SH-SY5Y (cell line): Measurements from ENCODE around the gene POLK.

ENCODE experiments used
- GATA2 ChIP-seq: IDR thresholded peaks from 2 replicates; pipeline ENCODE4 v1.6.1; 2011; ENCODE audit warnings: mild to moderate bottlenecking, low read depth, low read length
- GATA3 ChIP-seq: IDR thresholded peaks from 2 replicates; pipeline ENCODE4 v1.6.1; 2011; ENCODE audit warnings: low read depth, mild to moderate bottlenecking, low read length, moderate library complexity

The POLK gene

DNA sequence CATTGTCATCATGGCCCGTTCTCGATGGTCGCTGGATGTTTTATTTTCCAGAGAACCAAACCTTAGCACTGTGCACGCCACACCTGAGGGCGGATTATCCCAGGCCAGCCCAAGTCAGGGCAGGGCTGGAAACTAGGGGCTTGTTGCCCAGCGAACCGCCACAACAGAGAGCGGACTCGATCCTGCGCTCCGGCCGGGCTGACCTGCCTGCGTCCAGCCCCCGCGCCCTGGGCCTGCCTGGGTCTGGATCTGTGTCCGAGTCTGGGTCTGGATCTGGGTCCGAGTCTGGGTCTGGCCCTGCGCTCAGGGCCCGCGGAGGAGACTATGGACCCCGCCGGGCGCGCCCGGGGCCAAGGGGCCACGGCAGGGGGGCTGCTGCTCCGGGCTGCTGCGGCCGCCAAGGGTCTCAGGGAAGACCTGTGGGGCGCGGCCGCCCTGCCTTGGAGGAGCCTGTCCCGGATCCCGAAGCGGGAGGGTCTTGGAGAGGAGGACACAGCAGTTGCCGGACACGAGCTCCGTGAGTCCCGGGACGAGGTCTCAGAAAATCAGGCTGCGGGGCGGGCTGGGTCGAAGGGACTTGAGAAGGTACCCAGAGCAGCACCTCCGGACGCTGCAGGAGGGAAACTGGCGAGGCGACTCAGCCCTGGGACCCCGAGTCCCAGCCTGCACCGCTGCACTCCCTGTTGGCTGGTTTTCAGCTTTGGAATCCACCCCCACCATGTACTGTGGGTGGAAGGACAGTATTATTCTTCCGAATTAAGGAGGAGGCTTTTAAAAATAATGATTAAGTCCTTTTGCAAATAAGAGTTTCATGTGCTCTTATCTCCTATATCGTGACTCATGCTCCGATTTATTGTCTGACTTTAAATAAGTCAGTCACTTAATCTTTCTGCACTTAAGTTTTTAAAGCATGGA, 99.9 kb downstream of the POLK start, which contains the start of gene ANKDD1B:
Gene ANKDD1B, plus strand, starts transcription at position 143 of the 915 bp plus-strand sequence. Its CDS starts 182 bp downstream, at position 325.
- TF ChIP-seq GATA2 (no peak), GATA3 (no peak)

DNA sequence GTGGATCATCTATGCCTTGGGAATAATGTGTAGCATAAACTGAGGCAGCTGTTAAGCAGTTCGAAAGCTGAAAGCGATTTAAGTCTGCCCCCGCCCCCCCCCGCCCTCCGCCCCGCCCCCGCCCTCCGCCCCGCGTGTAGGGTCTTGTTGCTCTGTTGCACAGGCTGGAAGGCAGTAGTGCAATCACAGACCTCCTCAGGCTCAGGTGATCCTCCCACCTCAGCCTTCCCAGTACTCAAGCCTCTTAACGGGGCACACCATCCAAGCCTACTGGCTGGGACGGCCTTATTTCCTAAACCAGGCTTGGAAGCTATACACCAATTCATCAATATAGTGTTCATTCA, 100.5 kb downstream of the POLK start:
- TF ChIP-seq GATA2 (no peak), GATA3 (no peak)

DNA sequence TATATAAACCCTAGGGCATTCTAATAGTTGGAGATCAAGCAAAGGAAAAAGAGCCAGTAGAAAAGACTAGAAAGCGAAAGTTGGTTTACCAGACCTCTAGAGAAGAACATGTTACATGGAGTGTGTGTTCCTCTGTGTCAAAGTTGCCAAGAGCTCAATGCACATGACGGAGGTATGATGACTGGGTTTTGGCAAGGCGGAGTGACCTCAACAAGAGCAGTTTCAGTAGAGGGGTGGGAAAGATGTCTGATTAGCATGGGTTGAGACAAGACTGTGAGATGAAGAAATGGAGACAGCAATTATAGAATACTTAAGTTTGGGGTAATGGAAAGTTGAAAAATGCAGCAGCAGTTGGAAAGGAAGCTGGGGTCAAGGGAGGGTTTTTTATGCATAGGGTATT, 101.2 kb downstream of the POLK start:
- no peak for TF ChIP-seq GATA2
- TF ChIP-seq GATA3: no peak

DNA sequence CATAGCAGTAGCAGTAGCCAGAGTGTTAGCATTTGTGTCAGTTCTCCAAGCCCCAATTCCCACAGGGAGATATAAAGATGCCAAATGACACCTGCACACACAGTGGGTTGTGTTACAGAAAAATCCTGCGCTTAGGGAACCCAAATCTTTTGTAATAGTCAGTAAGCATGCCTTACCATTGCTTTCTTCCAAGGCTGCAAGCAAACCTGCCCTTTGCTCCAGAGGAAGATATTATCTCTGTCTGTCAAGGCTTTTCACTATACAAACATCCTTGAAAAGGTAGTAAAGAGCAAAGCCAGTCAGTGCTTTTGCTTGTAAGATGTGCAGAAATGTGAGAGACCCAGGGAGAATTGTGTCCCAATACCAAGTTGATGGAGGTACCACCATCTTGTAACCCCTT, 102.5 kb downstream of the POLK start:
- TF ChIP-seq GATA2 (no peak), GATA3 (no peak)

DNA sequence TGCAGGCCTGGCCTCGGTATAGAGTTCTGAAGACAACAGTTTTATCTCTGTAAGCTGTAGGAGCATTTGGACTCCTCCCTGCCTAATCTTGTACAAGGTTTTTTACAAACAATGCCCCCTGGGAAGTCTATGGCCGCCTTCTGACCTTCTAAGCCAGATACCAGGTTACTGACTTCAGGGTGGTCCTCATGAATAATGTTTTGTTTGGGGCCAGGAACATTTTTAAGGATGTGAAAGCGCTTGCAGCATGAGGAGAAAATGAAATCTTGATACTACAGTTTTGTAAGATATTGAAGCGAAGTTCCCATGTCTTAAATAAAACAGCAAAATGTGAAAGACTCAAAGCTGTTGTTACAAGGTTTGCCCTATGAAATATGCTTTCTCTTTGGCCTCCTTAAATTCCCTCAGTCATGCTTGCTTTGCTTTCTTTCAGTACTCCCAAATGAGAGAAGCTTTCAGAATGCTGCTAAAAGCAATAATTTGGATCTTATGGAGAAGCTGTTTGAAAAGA, 104.7 kb downstream of the POLK start:
- TF ChIP-seq GATA2 (no peak), GATA3 (no peak)

DNA sequence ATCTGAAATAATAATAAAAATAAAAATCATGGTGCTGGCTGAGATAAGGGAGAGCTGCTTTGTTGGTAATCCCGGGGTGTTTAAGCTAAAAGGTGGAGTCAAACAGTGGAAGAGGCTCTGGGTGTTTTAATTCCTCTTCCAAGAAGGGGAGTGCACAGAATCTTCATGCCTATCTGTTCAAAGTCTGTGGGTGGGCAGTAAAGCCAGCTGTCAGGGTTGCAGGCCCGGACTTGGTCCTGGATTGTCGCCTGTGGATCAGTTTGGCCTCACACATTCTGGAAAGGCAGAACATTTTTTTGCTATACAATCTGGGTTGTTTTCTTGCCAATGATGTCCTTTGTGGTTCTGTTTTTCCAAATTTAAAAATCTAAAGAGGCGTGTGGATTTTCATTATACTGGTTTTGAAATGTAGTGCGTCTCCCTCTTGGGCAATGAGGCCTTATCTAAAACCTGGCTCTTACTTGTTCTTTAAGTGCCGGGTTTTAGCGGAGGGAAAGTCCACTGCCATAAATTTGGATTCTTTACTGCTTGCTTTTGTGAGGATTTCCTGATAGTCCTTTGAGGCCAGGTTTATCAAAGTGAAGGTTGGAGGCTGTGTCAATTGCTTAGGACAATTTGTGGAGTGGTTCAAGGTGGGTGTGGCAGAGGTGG, 105.4 kb downstream of the POLK start:
- no peak for TF ChIP-seq GATA3
- TF ChIP-seq GATA2: no peak

DNA sequence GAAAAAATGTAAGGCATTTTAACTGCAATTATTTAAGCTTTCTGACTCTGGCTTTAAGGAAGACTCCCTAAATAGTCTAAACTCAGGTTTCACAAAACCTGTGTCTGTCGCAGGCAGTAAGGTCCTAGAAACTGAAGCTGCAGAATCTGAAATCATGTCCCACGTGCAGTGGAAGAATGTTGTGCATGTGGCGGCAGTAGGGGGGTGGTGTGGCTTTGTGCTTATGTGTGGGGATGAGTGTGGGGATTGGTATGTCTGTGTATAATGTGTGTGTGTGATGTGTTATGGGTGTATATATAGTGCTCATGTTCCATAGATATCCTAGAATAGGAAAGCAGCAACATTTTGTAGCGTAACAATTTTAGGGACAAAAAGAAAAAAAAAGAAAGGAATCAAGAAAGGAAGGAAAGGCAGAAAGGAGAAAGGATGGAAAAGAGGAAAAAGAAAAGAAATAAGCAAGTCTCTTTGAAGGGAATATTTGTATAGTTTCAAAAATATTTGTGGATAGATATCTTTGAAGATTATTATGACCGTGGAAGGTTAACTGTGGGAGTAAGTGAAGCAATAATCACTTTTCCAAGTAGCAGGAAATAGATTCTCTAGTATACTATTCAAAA, 106.2 kb downstream of the POLK start:
- TF ChIP-seq GATA3: no peak
- TF ChIP-seq GATA2: no peak

DNA sequence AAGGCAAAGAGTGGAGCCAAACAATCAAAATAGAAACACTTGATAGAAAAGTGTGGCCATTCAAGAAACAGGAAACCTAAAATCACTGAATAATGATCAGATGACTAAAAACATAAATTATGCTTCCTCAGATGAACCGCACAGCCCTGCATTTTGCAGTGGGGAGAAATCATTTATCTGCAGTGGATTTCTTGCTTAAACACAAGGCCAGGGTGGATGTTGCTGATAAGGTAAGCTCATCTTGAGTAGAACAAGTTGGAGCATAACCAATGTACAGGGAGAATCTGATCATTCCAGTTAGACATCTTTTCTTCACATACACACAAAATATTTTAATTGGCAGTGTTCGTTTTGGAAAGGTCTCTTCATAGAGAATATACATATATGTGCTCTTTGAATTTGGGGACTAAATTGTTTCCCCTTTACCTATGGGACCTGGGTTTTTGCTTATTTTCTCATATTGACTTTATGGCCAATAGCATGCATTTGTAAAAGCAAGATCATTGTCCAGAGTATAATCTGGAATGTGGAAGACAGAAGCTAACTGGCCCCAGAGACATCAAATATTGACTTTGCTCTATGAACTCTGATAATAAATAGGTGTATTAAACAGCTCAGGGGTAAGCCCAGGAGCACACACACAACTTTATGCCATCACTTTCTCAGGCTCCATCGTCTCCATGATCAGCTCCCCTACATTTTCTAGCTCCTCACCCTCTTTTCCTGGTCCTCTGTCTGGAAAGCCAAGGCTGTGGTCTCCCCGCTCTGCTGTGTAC, 108.7 kb downstream of the POLK start:
- TF ChIP-seq GATA3: no peak
- no peak for TF ChIP-seq GATA2

DNA sequence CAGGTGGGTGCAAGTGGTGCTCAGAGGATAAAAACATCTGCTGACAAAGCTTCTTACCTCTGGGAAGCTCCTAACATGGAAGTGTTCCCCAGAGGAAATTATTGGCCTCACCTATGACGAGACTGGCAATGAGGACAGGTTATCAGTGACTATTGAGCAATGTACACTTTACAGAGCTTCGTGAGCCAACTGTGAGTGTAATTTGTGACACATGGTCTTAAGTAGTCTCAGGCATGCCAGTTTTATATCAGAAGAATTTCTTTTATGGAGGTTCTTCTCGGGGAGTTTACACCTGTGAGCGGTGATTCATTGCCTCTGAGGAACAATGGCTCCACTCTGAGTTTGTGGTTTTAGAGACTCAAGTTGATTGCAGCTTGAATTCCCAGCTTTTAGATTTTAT, 110.9 kb downstream of the POLK start:
- TF ChIP-seq GATA2: no peak
- TF ChIP-seq GATA3: no peak

DNA sequence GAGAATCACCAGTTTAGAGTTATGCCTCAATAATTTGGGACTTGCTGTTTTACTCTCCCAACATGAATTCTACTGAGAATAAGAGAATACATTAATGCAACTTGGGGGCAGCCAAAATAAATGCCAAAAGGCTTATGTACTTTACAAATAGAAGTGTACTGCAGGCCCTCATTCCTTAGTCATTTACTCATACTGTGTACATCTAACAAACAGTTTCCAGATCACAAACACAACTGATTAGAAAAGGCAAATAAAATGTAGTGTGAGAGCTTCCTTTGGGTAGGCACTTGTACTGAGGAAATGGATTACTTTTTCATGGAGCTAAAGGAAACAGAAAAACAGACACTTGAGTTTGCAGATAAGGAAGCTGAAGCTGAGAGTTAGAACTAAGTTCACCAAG, 112.2 kb downstream of the POLK start:
- TF ChIP-seq GATA3: no peak
- no peak for TF ChIP-seq GATA2

DNA sequence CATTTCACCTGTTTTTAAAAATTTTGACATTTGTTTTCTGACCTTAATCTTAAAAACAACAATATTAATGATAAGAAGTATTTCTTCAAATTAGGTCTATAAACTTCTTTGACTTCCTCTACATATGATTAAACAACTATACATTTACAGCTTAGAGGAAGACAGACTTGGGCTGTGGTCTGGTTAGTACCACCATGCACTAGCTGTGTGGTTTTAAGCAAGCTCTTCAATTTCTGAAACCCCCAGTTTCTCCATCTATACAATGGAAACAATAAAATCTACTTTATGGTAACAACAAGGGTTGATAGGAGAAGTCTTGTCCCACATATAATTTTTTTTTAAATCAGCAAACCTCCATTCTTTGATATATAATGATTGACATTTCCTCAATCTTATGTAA, 115.3 kb downstream of the POLK start:
- TF ChIP-seq GATA2 (no peak), GATA3 (no peak)

DNA sequence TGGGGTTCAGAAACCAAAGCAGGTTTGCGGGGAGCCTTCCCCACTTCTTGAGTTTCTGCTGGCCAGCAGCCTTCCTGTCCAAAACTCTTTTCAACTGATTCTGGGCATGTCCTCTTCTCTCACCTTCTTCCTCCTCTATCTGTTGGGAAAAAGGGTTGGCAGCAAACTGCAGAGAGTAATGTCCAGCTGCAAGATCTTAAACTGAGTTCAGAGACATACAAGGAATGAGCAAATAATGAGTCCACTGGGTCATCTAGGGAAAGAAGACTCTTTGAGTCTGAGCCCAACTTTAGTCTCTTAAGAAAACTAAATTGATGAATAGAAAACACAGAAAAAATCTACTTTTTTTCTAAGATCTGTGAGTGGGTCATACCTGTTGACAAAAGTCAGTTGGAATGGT, 116.1 kb downstream of the POLK start:
- TF ChIP-seq GATA3 (no peak), GATA2 (no peak)

DNA sequence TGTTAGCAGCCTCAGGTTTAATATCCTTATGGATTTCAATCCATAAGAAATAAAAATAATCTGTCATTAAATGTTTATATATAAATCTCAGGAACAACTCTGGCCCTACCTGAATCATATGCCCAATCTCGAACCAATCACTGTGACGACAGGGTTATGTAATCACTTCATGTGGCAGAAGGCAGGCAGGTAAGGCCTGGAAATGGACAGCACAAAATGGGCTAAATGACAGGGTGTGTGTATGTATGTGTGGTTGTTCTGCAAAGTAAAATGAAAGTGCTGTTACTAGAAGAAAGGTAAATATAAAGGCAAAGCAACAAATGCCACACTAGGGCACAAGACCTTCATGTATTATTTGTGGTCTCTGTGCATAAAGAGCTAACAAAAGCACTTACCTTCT, 119.2 kb downstream of the POLK start:
- TF ChIP-seq GATA3: no peak
- TF ChIP-seq GATA2: no peak

DNA sequence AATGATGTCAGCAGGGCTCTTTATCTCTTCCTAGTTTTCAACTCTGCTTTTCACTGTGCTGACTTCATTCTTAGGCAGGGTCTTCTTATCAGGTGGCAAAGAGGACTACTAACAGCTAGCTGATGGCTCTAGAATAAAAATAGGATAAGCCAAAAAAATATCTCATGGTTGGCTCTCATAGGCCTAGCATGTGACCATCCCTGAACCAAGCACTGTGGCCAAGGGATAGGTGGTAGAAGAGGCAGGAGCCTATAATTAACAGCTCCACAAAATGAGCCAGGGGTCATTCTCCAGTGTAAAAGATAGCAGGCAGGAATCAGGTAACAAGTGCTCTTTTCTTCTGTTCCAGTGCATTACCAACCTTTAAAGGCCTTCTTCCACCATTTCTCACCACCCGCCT, 120.6 kb downstream of the POLK start:
- no peak for TF ChIP-seq GATA3
- no peak for TF ChIP-seq GATA2

DNA sequence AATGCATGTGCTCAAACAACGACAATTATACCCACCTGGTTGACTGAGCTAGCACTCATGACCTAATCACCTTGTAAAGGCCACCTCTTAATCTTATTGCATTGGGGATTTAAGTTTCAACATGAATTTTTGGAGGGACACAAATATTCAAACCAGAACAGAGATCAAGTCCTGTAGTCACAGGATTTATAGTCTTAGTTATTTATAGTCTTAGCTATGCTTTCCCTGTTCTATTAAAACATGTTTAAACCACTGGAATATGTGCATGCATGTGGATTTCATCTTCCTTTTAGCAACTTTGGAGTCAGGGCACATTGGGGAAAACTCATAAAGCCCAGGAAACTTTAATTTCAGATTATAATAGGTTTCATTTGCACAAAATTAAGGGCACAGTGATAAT, 126.3 kb downstream of the POLK start:
- TF ChIP-seq GATA3: no peak
- TF ChIP-seq GATA2: no peak
